Panc1 (cell line): ENCODE results near the gene KRTAP4-12.
"Not testable (repeated sequence)": the region's sequence is repeated elsewhere in the genome, so short reads cannot be mapped to it uniquely, and the experiment has no call there.

Experiments
- CTCF ChIP-seq: fragments of 450-650 bp; IDR thresholded peaks from 2 replicates; pipeline ENCODE4 v1.5.1; 2017; ENCODE audit warnings: mild to moderate bottlenecking
- POLR2AphosphoS5 ChIP-seq: IDR thresholded peaks from 2 replicates; pipeline ENCODE4 v1.6.1; 2012; ENCODE audit warnings: mild to moderate bottlenecking, low read depth, low read length, moderate library complexity
- TCF7L2 ChIP-seq: IDR thresholded peaks from 2 replicates; pipeline ENCODE4 v1.6.1; 2011; ENCODE audit warnings: mild to moderate bottlenecking, low read depth, low read length, inconsistent platforms
- TF ChIP-seq, protein P1 (sequence below), 2 experiments: IDR thresholded peaks; 2 replicates each; pipeline ENCODE4 v1.6.1; 2011 to 2012; ENCODE audit warnings: low read depth in 2 of 2, control low read depth in 1 of 2, low read length in 1 of 2, mild to moderate bottlenecking in 1 of 2, moderate library complexity in 1 of 2; ENCODE audit not compliant: insufficient read depth in 1 of 2

GRCh38 chr17:41123991-41124371 is at the start of gene KRTAP4-12:
- not testable (repeated sequence) for TF ChIP-seq CTCF, POLR2AphosphoS5, TCF7L2
- TF ChIP-seq, protein P1, sequence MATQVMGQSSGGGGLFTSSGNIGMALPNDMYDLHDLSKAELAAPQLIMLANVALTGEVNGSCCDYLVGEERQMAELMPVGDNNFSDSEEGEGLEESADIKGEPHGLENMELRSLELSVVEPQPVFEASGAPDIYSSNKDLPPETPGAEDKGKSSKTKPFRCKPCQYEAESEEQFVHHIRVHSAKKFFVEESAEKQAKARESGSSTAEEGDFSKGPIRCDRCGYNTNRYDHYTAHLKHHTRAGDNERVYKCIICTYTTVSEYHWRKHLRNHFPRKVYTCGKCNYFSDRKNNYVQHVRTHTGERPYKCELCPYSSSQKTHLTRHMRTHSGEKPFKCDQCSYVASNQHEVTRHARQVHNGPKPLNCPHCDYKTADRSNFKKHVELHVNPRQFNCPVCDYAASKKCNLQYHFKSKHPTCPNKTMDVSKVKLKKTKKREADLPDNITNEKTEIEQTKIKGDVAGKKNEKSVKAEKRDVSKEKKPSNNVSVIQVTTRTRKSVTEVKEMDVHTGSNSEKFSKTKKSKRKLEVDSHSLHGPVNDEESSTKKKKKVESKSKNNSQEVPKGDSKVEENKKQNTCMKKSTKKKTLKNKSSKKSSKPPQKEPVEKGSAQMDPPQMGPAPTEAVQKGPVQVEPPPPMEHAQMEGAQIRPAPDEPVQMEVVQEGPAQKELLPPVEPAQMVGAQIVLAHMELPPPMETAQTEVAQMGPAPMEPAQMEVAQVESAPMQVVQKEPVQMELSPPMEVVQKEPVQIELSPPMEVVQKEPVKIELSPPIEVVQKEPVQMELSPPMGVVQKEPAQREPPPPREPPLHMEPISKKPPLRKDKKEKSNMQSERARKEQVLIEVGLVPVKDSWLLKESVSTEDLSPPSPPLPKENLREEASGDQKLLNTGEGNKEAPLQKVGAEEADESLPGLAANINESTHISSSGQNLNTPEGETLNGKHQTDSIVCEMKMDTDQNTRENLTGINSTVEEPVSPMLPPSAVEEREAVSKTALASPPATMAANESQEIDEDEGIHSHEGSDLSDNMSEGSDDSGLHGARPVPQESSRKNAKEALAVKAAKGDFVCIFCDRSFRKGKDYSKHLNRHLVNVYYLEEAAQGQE (IDR thresholded peaks at IDR 0.05; ENCODE audit: insufficient read depth in 1 of 2, low read depth in 2 of 2, low read length in 1 of 2): not testable (repeated sequence)
